Measurements from ENCODE around the gene IGF2BP3.

The IGF2BP3 gene

DNA sequence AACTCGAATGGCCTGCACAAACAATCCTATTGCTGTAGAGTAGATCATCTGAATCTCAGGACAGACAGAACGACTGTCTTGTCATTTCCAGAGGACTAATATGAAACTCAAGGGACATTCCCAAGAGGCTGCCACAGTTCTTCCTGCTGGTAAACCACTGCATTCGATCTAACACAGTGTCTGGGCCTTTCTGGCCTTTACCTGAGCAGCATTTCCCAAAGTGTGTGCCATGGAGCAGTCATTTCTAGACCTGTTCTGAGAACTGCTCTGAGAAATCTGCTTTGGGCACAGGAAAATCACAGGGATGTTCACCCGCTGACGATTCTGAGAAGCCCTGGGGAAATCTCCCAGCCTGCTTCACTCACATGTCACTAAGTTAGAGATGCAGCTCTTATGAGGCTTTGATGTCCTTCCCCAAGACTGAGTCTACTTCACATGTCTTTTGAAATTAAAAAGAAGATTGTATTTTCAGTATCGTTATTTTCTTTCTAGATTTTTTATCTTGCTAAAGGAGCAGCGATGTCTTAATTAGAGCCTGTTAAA, 205.3 kb downstream of the IGF2BP3 start:
- DNase-seq (ENCODE audit: low spot score) = no peak

DNA sequence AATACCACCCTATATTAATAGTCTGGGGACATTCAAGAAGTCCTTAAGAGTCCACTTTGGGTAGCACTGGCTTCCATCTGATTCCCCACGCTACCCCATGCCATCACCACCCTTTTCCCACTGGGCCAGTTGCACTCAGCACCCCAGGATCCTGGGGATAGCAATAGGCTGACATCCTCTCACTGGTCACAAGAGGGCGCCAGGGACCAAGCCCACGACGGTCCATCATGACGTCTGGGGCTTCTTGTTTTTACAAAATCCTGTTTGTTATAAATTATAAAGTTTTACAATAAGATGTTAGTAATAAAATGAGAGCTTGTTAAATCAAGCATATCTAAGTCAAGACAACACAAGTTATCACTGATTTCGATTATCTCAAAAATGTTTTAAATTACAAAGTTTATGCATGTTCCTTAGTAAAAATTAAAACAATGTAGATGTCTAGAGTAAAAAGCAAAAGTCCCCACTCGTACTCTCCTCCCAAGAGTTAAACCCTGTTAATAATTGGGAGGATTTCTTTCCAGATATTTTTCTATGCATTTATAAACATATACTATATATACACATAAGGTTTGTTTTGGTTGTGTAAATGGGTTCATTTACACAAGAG, 208.3 kb downstream of the IGF2BP3 start:
- peak; percentile 52 for DNase-seq (ENCODE audit: low spot score)

DNA sequence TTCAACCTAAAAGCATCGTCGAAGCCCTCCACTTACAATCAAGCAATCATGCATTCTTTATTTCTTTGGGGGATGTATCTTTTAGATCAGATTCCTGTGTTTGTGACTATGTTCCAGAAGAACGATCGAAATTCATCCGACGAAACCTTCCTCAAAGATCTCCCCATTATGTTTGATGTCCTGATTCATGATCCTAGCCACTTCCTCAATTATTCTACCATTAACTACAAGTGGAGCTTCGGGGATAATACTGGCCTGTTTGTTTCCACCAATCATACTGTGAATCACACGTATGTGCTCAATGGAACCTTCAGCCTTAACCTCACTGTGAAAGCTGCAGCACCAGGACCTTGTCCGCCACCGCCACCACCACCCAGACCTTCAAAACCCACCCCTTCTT, 209.9 kb downstream of the IGF2BP3 start:
- no peak for DNase-seq (ENCODE audit: low spot score)
